SK-N-SH (cell line): Measurements from ENCODE around the gene RAB27B.

Experiments
- EP300 ChIP-seq, 2 experiments: IDR thresholded peaks; 2 replicates each; pipeline versions ENCODE4 v1.4.0 to v1.6.1; 2012; ENCODE audit warnings: borderline replicate concordance in 1 of 2, low read depth in 1 of 2, low read length in 1 of 2
- SMC3 ChIP-seq: IDR thresholded peaks from 2 replicates; pipeline ENCODE4 v1.6.1; 2012; ENCODE audit warnings: low read depth, low read length, improper control_type of control experiment
- TF ChIP-seq, protein P1 (sequence below): IDR thresholded peaks from 2 replicates; pipeline ENCODE4 v1.6.1; 2012; ENCODE audit warnings: mild to moderate bottlenecking, low read depth, low read length, moderate library complexity
- TF ChIP-seq, protein P2 (sequence below): fragments of 200-600 bp; sonication (generic); IDR thresholded peaks from 2 replicates; pipeline ENCODE4 v1.6.1; 2017; ENCODE audit warnings: antibody characterized with exemption, mild to moderate bottlenecking, moderate library complexity

DNA sequence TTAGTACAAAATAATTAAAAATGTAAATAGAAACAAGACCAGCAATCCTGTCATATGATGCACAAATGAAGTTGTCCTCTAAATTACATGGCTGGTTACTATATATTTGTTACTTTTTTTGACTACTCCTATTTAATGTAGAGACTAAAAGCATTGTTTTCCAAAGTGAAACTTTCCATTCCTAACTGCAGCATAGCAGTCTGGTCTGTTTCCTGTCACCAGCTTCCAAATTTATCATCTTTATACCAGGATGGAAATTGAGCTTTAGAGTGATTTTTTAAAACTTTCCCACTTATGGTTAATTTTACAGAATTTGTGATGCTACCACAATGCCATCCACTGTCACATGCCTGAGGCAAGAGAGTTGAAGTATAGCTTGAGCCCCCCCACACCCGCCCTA, 33.5 kb upstream of the RAB27B start:
- peak in 1 of 2 experiments; percentile 21; a peak in 1 of 4 replicates for TF ChIP-seq EP300 (IDR thresholded peaks at IDR 0.05; ENCODE audit: borderline replicate concordance in 1 of 2, low read depth in 1 of 2, low read length in 1 of 2)
- TF ChIP-seq, protein P1, sequence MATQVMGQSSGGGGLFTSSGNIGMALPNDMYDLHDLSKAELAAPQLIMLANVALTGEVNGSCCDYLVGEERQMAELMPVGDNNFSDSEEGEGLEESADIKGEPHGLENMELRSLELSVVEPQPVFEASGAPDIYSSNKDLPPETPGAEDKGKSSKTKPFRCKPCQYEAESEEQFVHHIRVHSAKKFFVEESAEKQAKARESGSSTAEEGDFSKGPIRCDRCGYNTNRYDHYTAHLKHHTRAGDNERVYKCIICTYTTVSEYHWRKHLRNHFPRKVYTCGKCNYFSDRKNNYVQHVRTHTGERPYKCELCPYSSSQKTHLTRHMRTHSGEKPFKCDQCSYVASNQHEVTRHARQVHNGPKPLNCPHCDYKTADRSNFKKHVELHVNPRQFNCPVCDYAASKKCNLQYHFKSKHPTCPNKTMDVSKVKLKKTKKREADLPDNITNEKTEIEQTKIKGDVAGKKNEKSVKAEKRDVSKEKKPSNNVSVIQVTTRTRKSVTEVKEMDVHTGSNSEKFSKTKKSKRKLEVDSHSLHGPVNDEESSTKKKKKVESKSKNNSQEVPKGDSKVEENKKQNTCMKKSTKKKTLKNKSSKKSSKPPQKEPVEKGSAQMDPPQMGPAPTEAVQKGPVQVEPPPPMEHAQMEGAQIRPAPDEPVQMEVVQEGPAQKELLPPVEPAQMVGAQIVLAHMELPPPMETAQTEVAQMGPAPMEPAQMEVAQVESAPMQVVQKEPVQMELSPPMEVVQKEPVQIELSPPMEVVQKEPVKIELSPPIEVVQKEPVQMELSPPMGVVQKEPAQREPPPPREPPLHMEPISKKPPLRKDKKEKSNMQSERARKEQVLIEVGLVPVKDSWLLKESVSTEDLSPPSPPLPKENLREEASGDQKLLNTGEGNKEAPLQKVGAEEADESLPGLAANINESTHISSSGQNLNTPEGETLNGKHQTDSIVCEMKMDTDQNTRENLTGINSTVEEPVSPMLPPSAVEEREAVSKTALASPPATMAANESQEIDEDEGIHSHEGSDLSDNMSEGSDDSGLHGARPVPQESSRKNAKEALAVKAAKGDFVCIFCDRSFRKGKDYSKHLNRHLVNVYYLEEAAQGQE: no peak
- TF ChIP-seq, protein P2, sequence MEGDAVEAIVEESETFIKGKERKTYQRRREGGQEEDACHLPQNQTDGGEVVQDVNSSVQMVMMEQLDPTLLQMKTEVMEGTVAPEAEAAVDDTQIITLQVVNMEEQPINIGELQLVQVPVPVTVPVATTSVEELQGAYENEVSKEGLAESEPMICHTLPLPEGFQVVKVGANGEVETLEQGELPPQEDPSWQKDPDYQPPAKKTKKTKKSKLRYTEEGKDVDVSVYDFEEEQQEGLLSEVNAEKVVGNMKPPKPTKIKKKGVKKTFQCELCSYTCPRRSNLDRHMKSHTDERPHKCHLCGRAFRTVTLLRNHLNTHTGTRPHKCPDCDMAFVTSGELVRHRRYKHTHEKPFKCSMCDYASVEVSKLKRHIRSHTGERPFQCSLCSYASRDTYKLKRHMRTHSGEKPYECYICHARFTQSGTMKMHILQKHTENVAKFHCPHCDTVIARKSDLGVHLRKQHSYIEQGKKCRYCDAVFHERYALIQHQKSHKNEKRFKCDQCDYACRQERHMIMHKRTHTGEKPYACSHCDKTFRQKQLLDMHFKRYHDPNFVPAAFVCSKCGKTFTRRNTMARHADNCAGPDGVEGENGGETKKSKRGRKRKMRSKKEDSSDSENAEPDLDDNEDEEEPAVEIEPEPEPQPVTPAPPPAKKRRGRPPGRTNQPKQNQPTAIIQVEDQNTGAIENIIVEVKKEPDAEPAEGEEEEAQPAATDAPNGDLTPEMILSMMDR: no peak
- TF ChIP-seq SMC3: no peak
